Measurements from ENCODE around the gene NPDC1.

GRCh38 chr9:137021979-137022661 is 23.9 kb downstream of the NPDC1 start:
- no peak for TF ChIP-seq POLR2AphosphoS5 (IDR thresholded peaks at IDR 0.05)
- TF ChIP-seq CTCF (IDR thresholded peaks at IDR 0.05), result no peak
- TF ChIP-seq EP300 (IDR thresholded peaks at IDR 0.05), result no peak
